Midbrain (tissue), 1 donor: ENCODE measurements around the gene TAGLN.
A peak's percentile ranks its signal among the peaks of the same experiment; 100 is the strongest.

ENCODE experiments used
- DNase-seq: peaks from one replicate; lab custom pipeline; 2025; lab: John Stamatoyannopoulos, UW

The TAGLN gene

GRCh38 chr11:117214404-117215110 lies 15.4 kb downstream of the TAGLN start:
- no peak for DNase-seq

- no peak for DNase-seq
Observed at GRCh38 chr11:117217141-117218084, 18.2 kb downstream of the TAGLN start.

DNA sequence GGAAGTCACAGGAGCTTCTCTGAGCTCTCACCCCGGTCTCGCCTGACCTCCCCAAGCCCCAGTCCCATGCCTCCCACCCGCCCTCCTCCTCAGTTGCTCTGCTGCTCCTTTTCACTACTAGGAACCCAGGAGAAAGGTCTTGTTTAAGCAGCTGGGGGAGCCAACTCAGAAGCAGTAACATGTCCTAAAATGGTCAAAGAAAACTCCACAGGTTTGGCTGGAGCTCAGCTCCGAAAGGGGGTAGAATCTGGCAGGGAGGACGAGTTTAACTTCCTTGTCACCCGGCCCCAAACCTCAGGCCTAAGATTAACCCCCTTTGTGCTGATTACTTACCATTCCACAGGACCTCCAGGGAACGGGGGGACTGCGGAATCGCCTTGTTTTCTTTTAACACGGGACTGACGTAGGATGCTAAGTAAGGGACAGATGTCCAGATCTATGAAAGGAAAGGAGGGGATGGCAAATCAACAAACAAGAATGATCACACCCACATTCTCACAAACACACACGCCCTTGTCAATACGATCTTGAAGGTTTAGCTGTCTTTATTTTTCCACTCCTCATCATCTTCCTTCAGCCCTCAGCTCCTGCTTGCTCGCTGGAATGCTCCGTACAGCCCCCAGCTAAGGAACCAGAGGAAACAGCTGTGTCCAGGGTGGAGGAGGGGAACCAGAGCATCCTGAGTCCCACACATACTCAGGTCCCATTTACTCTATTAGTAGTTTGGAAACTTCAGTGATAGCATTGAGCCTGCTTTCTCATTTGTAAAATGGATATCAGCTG lies 19.2 kb downstream of the TAGLN start:
- no peak for DNase-seq

- DNase-seq, result no peak
Observed at GRCh38 chr11:117219001-117219400, 19.8 kb downstream of the TAGLN start.

DNA sequence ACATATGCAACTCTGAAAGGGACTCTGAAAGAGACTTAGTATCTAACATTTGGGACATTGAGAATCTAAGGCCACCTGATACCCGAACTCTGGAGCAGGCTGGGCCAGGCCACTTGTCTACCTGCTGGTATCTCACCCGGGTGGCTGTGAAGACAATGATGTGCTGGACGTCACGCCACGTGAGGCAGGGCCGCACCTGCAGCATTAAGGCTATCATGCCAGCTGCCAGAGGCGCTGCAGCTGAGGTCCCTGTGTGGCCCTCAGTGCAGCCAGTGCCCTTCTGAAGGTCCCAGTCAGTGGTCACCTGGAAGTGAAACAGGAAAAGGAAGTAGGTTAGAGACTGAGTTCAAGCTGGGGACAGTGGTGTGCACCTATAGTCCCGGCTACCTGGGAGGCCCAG lies 20.3 kb downstream of the TAGLN start:
- no peak for DNase-seq

GRCh38 chr11:117219995-117220394 lies 20.8 kb downstream of the TAGLN start:
- DNase-seq, result no peak

GRCh38 chr11:117220568-117220967 lies 21.4 kb downstream of the TAGLN start:
- DNase-seq, result peak; percentile 48

DNA sequence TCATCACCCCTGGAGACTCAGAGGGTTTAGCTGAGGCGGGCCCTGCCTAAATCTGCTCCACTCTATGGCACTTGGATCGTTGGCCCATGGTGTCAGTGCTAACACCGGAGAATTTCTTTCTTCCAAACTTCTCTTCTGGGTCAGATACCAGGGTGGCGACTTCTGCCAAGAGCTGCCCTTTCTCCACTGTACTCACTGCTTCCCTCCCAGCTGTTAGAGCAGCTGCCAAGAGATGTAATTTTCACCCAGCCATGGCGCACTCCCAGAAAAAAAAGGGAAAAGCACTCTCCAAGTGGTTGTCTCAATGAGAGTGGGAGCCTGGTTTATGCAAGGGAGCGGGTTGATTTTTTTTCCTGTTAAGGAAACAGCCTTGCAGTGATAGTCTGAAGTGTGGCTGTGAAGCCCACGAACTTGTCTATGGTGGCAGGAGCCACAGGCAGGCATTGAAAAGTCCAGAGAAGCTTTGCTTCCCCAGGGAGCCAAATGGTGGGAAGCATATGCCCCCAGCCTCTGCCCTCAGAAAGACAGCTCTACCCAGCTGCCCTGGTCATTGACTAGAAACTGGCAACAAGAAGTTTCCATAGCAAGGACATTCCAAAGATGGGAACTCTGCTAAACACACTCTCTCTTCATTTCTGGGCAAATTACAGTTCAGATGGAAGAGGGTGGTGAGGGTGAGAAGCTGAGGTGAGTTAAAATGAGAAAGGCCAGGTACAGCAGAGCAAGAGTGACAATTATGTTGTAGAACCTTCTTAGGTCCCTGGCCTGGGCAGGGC lies 22.0 kb downstream of the TAGLN start:
- DNase-seq, result no peak

- no peak for DNase-seq
Observed at GRCh38 chr11:117221775-117222517, 22.8 kb downstream of the TAGLN start.

DNA sequence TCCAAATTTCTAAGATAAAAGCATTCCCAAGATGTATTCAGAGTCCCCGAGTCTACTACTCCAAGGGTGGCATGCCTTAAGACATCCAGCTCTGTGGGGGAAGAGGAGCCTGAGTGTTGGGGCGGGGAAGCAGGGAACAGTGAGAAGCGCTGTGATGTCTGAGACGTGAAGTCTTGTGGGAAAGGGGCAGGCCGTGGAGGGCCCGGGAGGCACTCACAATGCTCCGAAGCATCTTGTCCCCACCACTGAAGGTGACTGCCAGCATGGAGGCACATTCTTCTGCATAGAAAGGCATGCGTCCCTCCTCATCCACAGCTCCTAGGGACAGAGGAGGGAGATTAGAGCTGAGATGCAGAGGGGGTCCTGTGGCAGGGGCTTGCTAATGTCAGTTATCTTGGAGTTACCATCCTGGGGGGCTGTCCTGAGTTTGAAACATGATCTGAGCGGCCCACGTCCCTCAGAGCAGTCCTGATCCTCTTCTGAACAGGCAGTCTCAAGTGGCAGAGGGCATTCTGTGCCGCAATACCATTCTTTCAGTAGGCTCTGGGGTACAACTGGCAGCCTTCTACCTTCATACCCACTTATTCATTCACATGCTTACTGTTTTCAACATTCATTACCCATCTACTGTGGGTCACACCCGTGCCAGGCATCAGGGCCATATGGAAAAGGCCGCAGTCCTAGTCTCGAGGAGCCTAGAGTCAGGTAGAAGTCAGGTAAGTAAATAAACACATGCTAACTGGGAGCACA lies 24.0 kb downstream of the TAGLN start:
- no peak for DNase-seq

DNA sequence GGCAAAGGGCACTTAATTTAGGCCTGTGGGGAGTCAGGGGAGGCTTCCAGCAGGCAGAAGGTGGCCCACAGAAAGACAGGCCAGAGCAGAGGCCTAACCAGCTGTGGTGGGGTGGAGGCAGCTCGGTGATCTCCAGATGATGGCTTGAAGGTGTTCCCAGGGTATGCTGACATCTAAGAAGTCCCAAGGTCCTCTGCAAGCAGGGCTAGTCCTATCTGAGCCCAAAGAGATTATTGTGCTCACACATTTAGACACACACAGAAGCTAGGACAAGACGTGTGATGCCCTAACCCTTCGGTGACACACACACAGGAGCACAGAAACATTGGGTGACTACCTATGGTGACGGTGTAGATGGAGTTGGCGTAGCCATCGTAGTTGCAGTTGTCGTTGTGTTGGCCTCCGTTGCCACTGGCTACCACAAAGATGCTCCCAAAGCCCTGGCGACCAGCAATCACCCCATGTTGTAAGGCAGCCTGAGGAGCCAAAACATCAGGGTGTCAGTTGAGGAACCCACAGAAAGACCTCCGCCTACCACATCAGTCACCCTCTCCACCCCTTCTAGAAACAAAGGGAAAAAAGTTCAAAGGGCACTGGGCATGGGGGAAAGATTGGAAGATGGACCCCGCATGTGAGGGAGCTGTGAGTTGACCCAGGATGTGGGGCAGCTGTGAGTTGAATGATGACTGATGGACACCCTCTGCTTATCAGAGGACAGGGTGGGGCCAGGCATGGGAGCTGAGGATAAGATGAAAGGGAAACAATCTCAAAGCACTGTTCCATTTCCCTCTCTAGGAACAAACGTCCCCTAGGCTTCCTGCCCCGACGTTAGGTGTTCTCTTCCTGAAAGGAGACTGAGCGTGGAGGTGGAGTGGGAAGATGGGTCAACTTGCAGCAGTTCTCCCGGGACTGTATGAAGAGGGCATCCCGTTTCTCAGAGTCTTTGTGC lies 24.8 kb downstream of the TAGLN start:
- DNase-seq, result no peak

DNA sequence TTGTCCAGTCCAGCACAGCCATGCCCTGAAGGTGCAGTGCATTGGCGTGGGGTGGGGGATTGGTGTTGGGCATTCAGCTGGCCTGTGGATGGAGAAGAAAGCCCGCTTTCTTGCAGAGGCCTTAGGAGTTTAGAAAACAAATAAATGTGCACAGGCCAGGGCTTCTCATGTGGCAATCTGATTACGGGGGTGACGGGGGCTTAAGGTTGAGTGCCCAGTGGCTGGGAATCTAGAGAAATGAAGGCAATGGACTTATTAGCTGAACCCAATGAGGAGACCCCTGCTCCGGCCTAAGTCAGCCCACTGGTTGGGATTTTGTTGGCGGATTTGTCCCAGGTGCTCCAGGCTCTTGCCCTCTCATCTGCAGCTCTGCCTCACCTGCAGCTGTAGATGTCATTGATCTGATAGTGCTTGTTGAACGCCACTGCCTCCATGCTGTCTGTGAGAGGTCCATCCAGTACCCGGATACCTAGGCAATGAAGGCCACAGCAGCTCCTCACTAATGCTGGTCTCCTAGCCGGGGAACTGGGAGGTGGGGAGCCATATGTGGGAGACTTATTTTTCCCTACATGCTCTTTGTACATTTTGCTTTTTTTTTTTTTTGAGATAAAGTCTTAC lies 26.5 kb downstream of the TAGLN start:
- no peak for DNase-seq

- DNase-seq, result peak; percentile 83
Observed at GRCh38 chr11:117226388-117227385, 27.5 kb downstream of the TAGLN start.

DNA sequence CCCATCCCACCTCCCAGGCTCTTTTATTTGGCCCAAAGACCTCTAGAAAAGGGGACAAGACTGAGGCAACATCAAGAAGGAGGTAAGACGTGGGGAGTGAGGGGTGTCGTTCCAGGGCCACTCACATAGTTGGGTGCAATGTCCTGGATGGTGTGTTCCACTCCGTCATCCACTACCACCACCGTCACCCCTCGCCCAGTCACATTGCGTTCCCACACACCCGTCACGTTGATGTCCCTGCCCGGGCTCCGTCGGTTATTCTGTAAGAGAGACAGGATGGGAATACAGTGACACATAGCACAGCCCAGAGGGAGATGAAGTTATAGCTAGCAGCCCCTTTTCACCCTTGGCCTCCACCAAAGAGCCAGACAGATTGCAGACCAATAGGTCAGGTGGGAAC lies 28.9 kb downstream of the TAGLN start:
- DNase-seq, result no peak

- DNase-seq, result no peak
Observed at GRCh38 chr11:117229411-117229810, 30.2 kb downstream of the TAGLN start.

DNA sequence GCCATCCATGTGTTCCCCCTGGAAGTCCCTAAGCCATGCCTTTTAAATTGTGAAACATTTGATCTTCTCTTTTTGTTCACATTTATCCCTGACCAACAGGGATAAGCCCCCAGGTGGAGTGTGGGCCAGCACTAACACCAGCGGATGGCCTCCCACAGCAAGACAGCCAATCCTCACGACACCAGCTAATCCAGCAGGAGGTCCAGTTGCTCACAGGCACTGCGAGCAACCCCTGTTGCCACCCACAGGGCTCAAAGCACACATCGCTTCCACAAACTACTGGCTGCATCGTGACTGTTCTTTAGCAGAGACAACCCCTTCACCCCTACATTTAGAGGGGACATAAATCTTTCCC lies 30.7 kb downstream of the TAGLN start:
- no peak for DNase-seq

DNA sequence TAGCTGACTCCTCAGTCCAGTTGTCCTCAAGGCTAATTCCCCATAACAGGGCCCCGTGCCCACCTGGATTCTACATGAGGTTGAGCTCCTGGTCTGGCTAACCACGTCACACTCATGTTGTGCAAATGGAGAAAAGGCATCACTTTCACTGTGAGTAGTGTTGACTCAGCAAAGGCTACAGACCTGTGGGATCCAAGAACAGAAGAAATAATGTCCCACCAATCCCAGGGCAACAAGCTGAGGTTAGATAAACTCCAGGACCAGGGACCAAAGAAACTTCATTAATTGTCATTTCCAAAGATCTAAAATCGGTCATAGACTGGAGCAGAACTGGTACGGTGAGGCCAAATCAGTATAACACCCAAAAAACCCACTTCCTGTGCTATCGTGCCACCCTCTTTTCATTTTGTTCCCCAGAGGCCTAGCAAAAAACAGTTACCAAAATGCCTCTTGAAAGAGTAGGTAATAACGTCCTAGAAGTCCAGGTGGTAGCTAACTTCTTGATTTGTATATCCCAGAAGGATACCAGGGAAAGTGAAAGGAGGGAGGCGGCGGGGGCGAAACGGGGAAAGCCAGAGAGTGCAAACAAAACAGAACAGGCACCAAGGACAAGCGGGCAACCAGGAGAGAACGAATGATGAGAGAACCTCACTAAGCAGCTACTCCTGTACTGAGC lies 31.3 kb downstream of the TAGLN start:
- no peak for DNase-seq
